GM18861 (cell line): Measurements from ENCODE around the gene SPATA12.
"Not testable (repeated sequence)": the region's sequence is repeated elsewhere in the genome, so short reads cannot be mapped to it uniquely, and the experiment has no call there.

Experiments used
- ATAC-seq: cut with Tn5 transposase; IDR thresholded peaks from one replicate; pipeline ENCODE4 v1.9.1; 2021; ENCODE audit not compliant: unreplicated experiment

Gene SPATA12

GRCh38 chr3:57081173-57081572 is 20.7 kb downstream of the SPATA12 start:
- ATAC-seq = no peak

- ATAC-seq = no peak
Measured at GRCh38 chr3:57082481-57082880, 22.0 kb downstream of the SPATA12 start.

GRCh38 chr3:57083266-57083995 is 23.0 kb downstream of the SPATA12 start:
- ATAC-seq = not testable (repeated sequence)

DNA sequence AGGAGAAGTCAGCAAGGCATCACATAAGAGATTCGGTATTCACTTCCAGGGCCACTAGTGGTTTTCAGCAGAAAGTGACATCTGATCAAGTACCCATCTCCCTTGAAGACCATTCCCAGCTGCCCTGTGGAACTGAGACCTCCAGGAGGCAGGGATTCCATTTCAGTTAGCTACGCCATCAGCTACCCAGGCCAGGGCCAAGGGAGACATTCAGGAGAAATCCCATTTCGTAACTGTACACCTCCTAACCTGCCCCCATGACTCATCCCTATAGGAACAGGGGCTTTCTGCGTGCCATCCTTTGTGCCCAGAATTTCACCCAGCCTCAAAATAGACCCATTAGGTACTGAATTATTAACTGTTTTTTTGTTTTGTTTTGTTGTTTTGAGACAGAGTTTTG is 24.7 kb downstream of the SPATA12 start:
- ATAC-seq = no peak

- ATAC-seq = no peak
Measured at GRCh38 chr3:57086201-57086600, 25.7 kb downstream of the SPATA12 start.

DNA sequence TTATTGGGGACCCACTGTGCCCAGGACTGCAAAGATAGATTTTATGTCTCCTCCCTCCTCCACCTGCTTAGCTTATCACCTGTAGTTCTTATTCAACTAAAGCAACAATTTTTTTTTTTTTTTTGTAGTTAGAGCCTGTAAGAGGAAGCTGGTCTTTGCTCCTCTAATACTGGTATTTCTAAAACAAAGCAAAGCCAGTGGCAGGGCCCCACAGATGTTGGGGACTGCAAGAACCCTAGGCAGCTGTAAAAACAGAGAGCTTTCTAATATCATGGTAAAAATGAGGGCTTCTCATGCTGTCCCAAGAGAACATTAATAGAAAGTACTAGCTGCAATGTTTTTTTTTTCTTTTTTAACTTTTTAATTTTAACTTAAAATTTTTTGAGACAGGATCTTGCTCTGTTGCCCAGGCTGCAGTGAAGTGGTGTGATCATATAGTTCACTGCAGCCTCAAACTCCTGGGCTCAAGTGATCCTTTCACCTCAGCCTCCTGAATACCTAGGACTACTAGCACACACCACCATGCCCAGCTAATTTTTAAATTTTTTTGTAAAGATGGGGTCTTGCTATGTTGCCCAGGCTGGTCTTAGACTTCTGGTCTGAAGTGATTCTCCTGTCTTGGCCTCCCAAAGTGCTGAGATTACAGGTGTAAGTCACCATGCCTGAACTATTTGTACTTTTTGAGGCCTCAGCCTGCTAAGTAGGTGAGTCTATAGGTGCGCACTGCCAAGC is 27.1 kb downstream of the SPATA12 start:
- no peak for ATAC-seq

DNA sequence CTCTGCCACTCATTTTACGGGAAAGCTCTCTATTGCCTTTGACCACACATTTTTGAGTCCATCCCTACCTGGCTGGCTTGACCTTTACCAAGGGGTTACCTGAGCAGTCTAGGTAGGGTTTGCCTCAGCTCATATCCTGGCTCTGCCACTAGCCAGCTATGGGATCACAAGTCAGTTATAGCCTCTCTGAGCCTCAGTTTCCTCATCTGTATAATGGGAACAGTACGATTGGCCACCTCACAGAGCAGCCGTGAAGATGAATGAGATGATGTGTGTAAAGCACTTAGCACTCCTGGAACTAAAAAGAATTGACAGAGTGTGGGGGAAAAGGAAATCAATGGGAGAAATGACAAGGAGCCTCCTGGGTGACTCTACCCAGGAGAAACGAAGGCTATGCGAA is 28.0 kb downstream of the SPATA12 start:
- no peak for ATAC-seq

GRCh38 chr3:57089043-57089442 is 28.6 kb downstream of the SPATA12 start:
- ATAC-seq = no peak

GRCh38 chr3:57091521-57092273 is 31.2 kb downstream of the SPATA12 start:
- ATAC-seq = no peak

- no peak for ATAC-seq
Measured at GRCh38 chr3:57093489-57093888, 33.0 kb downstream of the SPATA12 start.

DNA sequence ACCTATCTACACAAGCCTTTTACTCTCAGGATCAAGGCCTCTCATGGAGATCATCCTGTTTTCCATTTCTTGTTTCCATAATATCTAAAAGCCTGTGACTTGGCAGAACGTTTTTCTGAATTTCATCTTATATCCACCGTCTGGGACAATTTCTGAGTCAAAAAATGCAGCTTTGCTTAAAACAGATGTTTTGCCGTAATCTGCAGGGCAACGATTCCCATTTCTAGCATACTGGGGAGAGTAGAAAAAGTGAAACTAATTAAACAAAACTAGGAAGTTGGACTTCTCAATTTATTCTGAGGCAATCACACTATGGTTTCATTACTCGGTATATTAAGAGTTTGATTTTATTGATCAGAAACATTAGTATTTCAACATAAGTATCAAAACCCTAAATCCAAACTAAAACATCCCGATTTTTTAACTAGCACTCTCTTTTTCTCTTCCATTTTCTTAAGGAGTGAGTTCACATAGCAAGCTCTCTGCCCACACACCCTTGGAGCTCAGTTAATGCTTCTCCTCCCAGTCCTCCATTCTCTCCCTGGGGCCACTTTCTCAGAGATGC is 33.6 kb downstream of the SPATA12 start:
- no peak for ATAC-seq

GRCh38 chr3:57094575-57094974 is 34.1 kb downstream of the SPATA12 start:
- ATAC-seq = no peak

DNA sequence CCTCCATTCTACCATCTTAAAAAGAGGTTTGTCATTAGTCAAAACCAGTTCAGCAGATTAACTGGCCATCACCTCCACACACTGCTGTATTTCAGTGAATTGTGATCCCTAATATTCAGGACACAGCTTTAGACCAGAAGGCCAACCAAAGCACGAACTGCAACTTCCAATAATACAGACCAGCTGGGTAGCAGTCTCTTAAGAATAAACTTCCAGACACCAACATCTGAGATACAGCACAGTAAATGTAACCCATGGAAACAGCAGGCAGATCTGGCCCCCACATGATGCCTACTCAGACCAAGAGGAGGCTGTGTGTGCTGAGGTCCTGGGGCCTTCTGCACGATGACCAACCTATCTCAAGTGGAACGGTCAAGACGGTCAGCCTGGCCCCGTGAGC is 34.9 kb downstream of the SPATA12 start:
- ATAC-seq = no peak

GRCh38 chr3:57097536-57097935 is 37.1 kb downstream of the SPATA12 start:
- ATAC-seq = no peak

DNA sequence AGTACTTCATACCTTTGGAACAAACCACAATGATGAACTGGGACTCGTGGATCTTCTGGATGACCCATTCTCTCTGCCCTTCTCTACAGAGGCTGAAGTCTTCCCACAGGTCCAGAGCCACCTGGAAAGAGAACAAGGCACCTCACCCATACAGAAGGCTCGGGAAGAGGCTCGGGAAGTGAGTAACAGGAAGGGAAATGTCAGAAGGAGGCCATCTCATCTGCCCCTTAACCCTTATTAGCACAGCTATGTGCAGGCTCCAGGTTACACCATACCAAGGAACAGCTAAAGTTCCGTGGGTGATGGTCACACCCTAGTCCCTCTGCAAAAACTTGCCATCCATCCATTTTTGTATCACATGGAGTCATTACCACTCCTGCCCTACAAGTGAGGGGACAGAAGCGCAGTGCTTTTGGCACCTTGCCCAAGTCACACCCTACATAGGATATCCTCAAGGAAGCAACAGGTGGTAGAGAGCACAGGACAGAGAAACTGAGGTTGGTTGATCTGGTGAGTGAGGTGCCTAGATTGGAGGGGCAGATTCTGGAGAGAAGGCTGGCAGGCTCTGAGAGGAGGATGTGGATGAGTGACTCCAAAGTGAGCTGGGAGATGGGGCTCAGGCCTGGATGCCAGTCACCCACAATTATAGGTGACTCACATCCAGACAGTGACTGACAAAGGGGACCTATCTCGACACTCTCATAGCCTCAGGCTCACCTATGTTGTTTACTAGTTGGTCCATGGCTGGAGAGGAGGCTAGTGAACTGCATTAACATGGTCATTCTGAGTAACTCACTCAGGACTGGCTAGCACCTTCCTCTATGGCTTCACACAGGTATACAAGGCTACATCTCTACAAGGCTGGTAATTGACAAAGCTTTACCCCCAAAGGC is 38.2 kb downstream of the SPATA12 start:
- ATAC-seq = no peak

DNA sequence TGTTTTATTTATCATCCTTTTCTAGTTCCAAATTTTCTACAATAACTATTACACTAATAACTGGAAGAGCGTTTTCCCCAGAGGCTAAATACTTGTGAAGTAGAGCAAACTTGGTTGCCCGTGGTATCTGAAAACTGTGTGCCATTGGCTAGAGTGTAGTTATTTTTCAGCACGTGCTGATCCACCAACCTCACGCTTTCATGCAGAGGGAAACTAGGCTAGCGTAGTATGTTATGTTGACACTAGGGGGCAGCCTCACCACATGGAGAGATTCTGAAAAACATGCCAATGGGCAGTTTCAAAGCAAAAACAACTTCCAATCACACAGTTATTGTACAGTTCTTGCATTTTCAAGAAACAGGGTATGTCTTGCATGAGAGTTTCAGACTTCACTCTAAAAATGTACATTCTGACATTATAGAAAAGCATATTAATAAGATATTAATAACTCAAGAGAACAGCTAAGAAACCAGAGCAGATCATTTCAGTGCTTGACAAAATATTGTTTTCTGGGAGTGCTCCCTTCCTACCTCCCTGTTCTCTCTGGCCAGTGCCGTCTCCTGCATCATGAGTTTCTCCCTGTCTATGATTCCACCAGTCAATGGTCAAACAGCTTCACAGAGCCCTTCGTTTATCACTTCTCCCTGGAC is 39.7 kb downstream of the SPATA12 start:
- ATAC-seq = no peak

DNA sequence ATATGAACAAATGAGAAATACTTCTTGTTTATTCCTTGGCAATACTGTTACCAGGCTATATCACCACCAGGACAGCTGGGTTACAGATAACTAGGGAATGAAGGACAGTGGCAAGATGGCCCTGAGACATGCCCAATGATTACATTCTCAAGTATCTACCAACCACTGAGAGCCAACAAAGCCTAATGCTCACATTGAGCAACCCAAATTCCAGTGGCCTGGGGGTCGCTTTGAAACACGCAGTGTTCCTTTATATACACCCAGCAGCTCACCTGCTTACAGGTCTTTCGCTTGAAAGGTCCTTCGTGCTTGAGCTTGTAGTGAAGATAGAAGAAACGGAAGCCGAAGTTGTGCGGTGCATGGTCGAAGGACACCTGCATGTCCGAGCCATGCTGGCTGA is 45.1 kb downstream of the SPATA12 start:
- ATAC-seq = no peak

DNA sequence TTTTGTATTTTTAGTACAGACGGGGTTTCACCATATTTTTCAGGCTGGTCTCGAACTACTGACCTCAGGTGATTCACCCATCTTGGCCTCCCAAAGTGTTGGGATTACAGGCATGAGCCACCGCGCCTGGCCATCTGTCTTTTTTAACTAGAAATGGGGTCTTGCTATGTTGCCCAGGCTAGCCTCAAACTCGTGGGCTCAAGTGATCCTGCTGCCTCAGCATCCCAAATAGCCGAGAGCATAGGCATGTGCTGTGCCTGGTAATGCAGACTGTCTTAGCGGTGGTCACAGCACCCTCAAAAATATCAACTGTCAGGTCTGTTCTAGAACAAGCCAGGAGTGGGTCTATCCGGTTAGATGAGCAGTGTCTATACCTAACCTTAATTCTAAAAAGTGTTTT is 48.2 kb downstream of the SPATA12 start:
- ATAC-seq = no peak

GRCh38 chr3:57109437-57110199 is 49.2 kb downstream of the SPATA12 start:
- ATAC-seq = no peak
